SK-N-SH treated with all-trans-retinoic acid at 6 μM for 48 hours (cell line): ENCODE results near the gene CLEC12A.

Source experiments
- ATAC-seq: fragments of 200-7000 bp; cut with Tn5 transposase; 3 replicates; pipeline ENCODE4 v1.9.1; 2020; ENCODE audit warnings: mild to moderate bottlenecking, moderate library complexity
- ARNTL ChIP-seq: fragments of 450-650 bp; formaldehyde crosslinking; IDR thresholded peaks from 2 replicates; pipeline ENCODE4 v1.5.0; 2020; ENCODE audit warnings: low read depth, mild to moderate bottlenecking, moderate library complexity, borderline replicate concordance
- BACH2 ChIP-seq: fragments of 250-450 bp; sonication (Bioruptor Pico); IDR thresholded peaks from 2 replicates; pipeline ENCODE4 v1.9.0; 2021; ENCODE audit warnings: mild to moderate bottlenecking, borderline replicate concordance
- CREB5 ChIP-seq: fragments of 250-450 bp; sonication (Bioruptor Pico); IDR thresholded peaks from 2 replicates; pipeline ENCODE4 v1.5.1; 2020; ENCODE audit warnings: low read depth, mild to moderate bottlenecking, moderate library complexity
- CSDC2 ChIP-seq: fragments of 250-450 bp; sonication (Bioruptor Pico); IDR thresholded peaks from 2 replicates; pipeline ENCODE4 v1.5.0; 2020; ENCODE audit warnings: mild to moderate bottlenecking, moderate library complexity
- CSRNP3 ChIP-seq: fragments of 250-450 bp; sonication (Bioruptor Pico); IDR thresholded peaks from 2 replicates; pipeline ENCODE4 v1.5.1; 2021; ENCODE audit warnings: mild to moderate bottlenecking, moderate library complexity
- ESRRG ChIP-seq: fragments of 250-450 bp; sonication (Bioruptor Pico); IDR thresholded peaks from 2 replicates; pipeline ENCODE4 v1.6.1; 2021; ENCODE audit warnings: mild to moderate bottlenecking
- GLIS3 ChIP-seq: fragments of 250-450 bp; sonication (Bioruptor Pico); IDR thresholded peaks from 2 replicates; pipeline ENCODE4 v1.5.0; 2020; ENCODE audit warnings: mild to moderate bottlenecking, moderate library complexity
- ISL1 ChIP-seq: fragments of 250-450 bp; sonication (Bioruptor Pico); IDR thresholded peaks from 2 replicates; pipeline ENCODE4 v2.1.2; 2022; ENCODE audit warnings: mild to moderate bottlenecking, moderate library complexity
- OSR1 ChIP-seq: fragments of 250-450 bp; sonication (Bioruptor Pico); IDR thresholded peaks from 2 replicates; pipeline ENCODE4 v1.8.0; 2022; ENCODE audit warnings: moderate library complexity, mild to moderate bottlenecking, inconsistent platforms
- PATZ1 ChIP-seq: fragments of 250-450 bp; sonication (Bioruptor Pico); IDR thresholded peaks from 2 replicates; pipeline ENCODE4 v1.8.0; 2020; ENCODE audit warnings: mild to moderate bottlenecking, moderate library complexity, borderline replicate concordance
- POU6F1 ChIP-seq: fragments of 250-450 bp; sonication (Bioruptor Pico); IDR thresholded peaks from 2 replicates; pipeline ENCODE4 v1.8.0; 2021; ENCODE audit warnings: low read depth, mild to moderate bottlenecking, moderate library complexity, borderline replicate concordance
- PPARA ChIP-seq: fragments of 250-450 bp; sonication (Bioruptor Pico); IDR thresholded peaks from 2 replicates; pipeline ENCODE4 v1.5.0; 2020; ENCODE audit warnings: mild to moderate bottlenecking, borderline replicate concordance
- RARB ChIP-seq: fragments of 250-450 bp; sonication (Bioruptor Pico); IDR thresholded peaks from 2 replicates; pipeline ENCODE4 v1.8.0; 2021; ENCODE audit warnings: mild to moderate bottlenecking, moderate library complexity
- SNAI2 ChIP-seq: fragments of 250-450 bp; sonication (Bioruptor Pico); IDR thresholded peaks from 2 replicates; pipeline ENCODE4 v1.5.0; 2020; ENCODE audit warnings: mild to moderate bottlenecking, moderate library complexity
- TOX ChIP-seq: fragments of 250-450 bp; sonication (Bioruptor Pico); IDR thresholded peaks from 2 replicates; pipeline ENCODE4 v1.8.0; 2021; ENCODE audit warnings: mild to moderate bottlenecking, moderate library complexity, borderline replicate concordance
- TSHZ2 ChIP-seq: fragments of 250-450 bp; sonication (Bioruptor Pico); IDR thresholded peaks from 2 replicates; pipeline ENCODE4 v1.5.0; 2020; ENCODE audit warnings: mild to moderate bottlenecking, moderate library complexity
- ZC3H10 ChIP-seq: fragments of 250-450 bp; sonication (Bioruptor Pico); IDR thresholded peaks from 2 replicates; pipeline ENCODE4 v1.5.1; 2021; ENCODE audit warnings: mild to moderate bottlenecking, moderate library complexity
- ZFP3 ChIP-seq: fragments of 250-450 bp; sonication (Bioruptor Pico); IDR thresholded peaks from 2 replicates; pipeline ENCODE4 v1.5.0; 2020; ENCODE audit warnings: mild to moderate bottlenecking, moderate library complexity
- ZFP30 ChIP-seq: fragments of 450-650 bp; formaldehyde crosslinking; IDR thresholded peaks from 2 replicates; pipeline ENCODE4 v1.5.0; 2022; ENCODE audit warnings: mild to moderate bottlenecking, moderate library complexity
- ZNF565 ChIP-seq: fragments of 450-650 bp; formaldehyde crosslinking; conservative IDR thresholded peaks from 2 replicates; pipeline ENCODE4 v1.5.0; 2020; ENCODE audit warnings: low read depth, mild to moderate bottlenecking, moderate library complexity
- ZNF70 ChIP-seq: fragments of 450-650 bp; formaldehyde crosslinking; IDR thresholded peaks from 2 replicates; pipeline ENCODE4 v1.5.0; 2020; ENCODE audit warnings: mild to moderate bottlenecking, moderate library complexity
- ZNF8 ChIP-seq: fragments of 450-650 bp; formaldehyde crosslinking; IDR thresholded peaks from 2 replicates; pipeline ENCODE4 v1.5.0; 2020; ENCODE audit warnings: mild to moderate bottlenecking, moderate library complexity

Gene CLEC12A

GRCh38 chr12:9936591-9936990 is 34.6 kb upstream of the CLEC12A start:
- ATAC-seq, result no peak
- TF ChIP-seq ZC3H10 (CRISPR knock-in tag), result no peak
- no peak for TF ChIP-seq POU6F1 (CRISPR knock-in tag)
- TF ChIP-seq ZNF70 (CRISPR knock-in tag), result no peak
- TF ChIP-seq TOX (CRISPR knock-in tag), result no peak
- TF ChIP-seq ESRRG (CRISPR knock-in tag), result no peak
- TF ChIP-seq GLIS3, result no peak
- TF ChIP-seq CSDC2 (CRISPR knock-in tag), result no peak
- no peak for TF ChIP-seq SNAI2 (CRISPR knock-in tag)
- no peak for TF ChIP-seq ZFP3 (CRISPR knock-in tag)
- no peak for TF ChIP-seq OSR1 (CRISPR knock-in tag)
- TF ChIP-seq BACH2 (CRISPR knock-in tag), result no peak
- no peak for TF ChIP-seq PPARA (CRISPR knock-in tag)
- TF ChIP-seq ZNF8 (CRISPR knock-in tag), result no peak
- no peak for TF ChIP-seq CSRNP3
- TF ChIP-seq TSHZ2 (CRISPR knock-in tag), result no peak
- TF ChIP-seq RARB, result no peak
- TF ChIP-seq ZNF565, result no peak
- TF ChIP-seq ARNTL, result no peak
- TF ChIP-seq CREB5 (CRISPR knock-in tag), result no peak
- no peak for TF ChIP-seq ISL1 (CRISPR knock-in tag)

- TF ChIP-seq PATZ1, result no peak
- no peak for TF ChIP-seq OSR1 (CRISPR knock-in tag)
- TF ChIP-seq CREB5 (CRISPR knock-in tag), result no peak
- no peak for TF ChIP-seq ZNF8 (CRISPR knock-in tag)
- no peak for TF ChIP-seq RARB
- TF ChIP-seq ISL1 (CRISPR knock-in tag), result no peak
- TF ChIP-seq GLIS3, result no peak
- TF ChIP-seq CSRNP3, result no peak
- TF ChIP-seq SNAI2 (CRISPR knock-in tag), result no peak
- no peak for TF ChIP-seq POU6F1 (CRISPR knock-in tag)
- TF ChIP-seq ZNF70 (CRISPR knock-in tag), result no peak
- TF ChIP-seq BACH2 (CRISPR knock-in tag), result no peak
- TF ChIP-seq ZFP3 (CRISPR knock-in tag), result no peak
- no peak for TF ChIP-seq ZNF565
- TF ChIP-seq ZFP30 (CRISPR knock-in tag), result no peak
- no peak for TF ChIP-seq ESRRG (CRISPR knock-in tag)
- no peak for TF ChIP-seq PPARA (CRISPR knock-in tag)
- TF ChIP-seq ZC3H10 (CRISPR knock-in tag), result no peak
- no peak for TF ChIP-seq CSDC2 (CRISPR knock-in tag)
- no peak for ATAC-seq
These were observed 30.8 kb upstream of the CLEC12A start for GRCh38 chr12:9940375-9940774.
